ENCODE results near the gene PRDX3. TPM values are rescaled to one million over a fixed set of nuclear protein-coding genes. Genes with fewer than 3 reads are reported as not detected.

The PRDX3 gene
- total RNA-seq, 2 donors from 2014 or later, result 168 to 250 TPM

GRCh38 chr10:119135513-119135881, 43.1 kb downstream of the PRDX3 start:
- no peak overlapping the region for H3K4me3 ChIP-seq
- no peaks in the 10 kb centered on the region for H3K4me1 ChIP-seq
- H3K27ac ChIP-seq, result no peak overlapping the region
- H3K36me3 ChIP-seq, result peaks cover 21% of the 10 kb centered on the region
- no peak for TF ChIP-seq CTCF (IDR thresholded peaks at IDR 0.05)
- H3K27me3 ChIP-seq, result no peaks in the 10 kb centered on the region
- no peak for DNase-seq (ENCODE audit: low spot score)
- no peaks in the 10 kb centered on the region for H3K9me3 ChIP-seq

- TF ChIP-seq CTCF (IDR thresholded peaks at IDR 0.05), result no peak
- peaks cover 18% of the 10 kb centered on the region for H3K36me3 ChIP-seq
- H3K9me3 ChIP-seq, result no peaks in the 10 kb centered on the region
- H3K4me3 ChIP-seq, result no peak overlapping the region
- H3K27ac ChIP-seq, result no peak overlapping the region
- H3K27me3 ChIP-seq, result no peaks in the 10 kb centered on the region
- no peaks in the 10 kb centered on the region for H3K4me1 ChIP-seq
- no peak for DNase-seq (ENCODE audit: low spot score)
These were observed 44.7 kb downstream of the PRDX3 start for GRCh38 chr10:119133949-119134348.

- H3K27me3 ChIP-seq, result no peaks in the 10 kb centered on the region
- peaks cover 21% of the 10 kb centered on the region for H3K36me3 ChIP-seq
- no peak overlapping the region for H3K27ac ChIP-seq
- DNase-seq (ENCODE audit: low spot score), result no peak
- no peaks in the 10 kb centered on the region for H3K4me1 ChIP-seq
- H3K9me3 ChIP-seq, result no peaks in the 10 kb centered on the region
- H3K4me3 ChIP-seq, result no peak overlapping the region
- no peak for TF ChIP-seq CTCF (IDR thresholded peaks at IDR 0.05)
These were observed 45.9 kb downstream of the PRDX3 start for GRCh38 chr10:119132521-119133345.

- no peaks in the 10 kb centered on the region for H3K27me3 ChIP-seq
- TF ChIP-seq CTCF (IDR thresholded peaks at IDR 0.05), result no peak
- no peaks in the 10 kb centered on the region for H3K9me3 ChIP-seq
- no peaks in the 10 kb centered on the region for H3K4me1 ChIP-seq
- no peak for DNase-seq (ENCODE audit: low spot score)
- H3K36me3 ChIP-seq, result peaks cover 21% of the 10 kb centered on the region
- H3K4me3 ChIP-seq, result peak overlapping the region; percentile 8 to 40
- H3K27ac ChIP-seq, result peak overlapping the region; percentile 52 to 67
These were observed 46.9 kb downstream of the PRDX3 start for GRCh38 chr10:119131512-119132240.

- Histone ChIP-seq H3K9me3 (no peaks in the 10 kb centered on the region), H3K36me3 (peaks cover 35% of the 10 kb centered on the region), H3K27ac (no peak overlapping the region), H3K4me1 (no peaks in the 10 kb centered on the region), H3K4me3 (no peak overlapping the region), H3K27me3 (no peaks in the 10 kb centered on the region)
- DNase-seq (ENCODE audit: low spot score), result no peak
- TF ChIP-seq CTCF (IDR thresholded peaks at IDR 0.05), result no peak
These were observed 48.9 kb downstream of the PRDX3 start for GRCh38 chr10:119129721-119130120.
